HG03571 (cell line): ENCODE results near the gene UNC93B1.

Source experiments
- ATAC-seq: cut with Tn5 transposase; IDR thresholded peaks from one replicate; pipeline ENCODE4 v1.9.1; 2021; ENCODE audit not compliant: unreplicated experiment

The UNC93B1 gene, protein sequence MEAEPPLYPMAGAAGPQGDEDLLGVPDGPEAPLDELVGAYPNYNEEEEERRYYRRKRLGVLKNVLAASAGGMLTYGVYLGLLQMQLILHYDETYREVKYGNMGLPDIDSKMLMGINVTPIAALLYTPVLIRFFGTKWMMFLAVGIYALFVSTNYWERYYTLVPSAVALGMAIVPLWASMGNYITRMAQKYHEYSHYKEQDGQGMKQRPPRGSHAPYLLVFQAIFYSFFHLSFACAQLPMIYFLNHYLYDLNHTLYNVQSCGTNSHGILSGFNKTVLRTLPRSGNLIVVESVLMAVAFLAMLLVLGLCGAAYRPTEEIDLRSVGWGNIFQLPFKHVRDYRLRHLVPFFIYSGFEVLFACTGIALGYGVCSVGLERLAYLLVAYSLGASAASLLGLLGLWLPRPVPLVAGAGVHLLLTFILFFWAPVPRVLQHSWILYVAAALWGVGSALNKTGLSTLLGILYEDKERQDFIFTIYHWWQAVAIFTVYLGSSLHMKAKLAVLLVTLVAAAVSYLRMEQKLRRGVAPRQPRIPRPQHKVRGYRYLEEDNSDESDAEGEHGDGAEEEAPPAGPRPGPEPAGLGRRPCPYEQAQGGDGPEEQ

DNA sequence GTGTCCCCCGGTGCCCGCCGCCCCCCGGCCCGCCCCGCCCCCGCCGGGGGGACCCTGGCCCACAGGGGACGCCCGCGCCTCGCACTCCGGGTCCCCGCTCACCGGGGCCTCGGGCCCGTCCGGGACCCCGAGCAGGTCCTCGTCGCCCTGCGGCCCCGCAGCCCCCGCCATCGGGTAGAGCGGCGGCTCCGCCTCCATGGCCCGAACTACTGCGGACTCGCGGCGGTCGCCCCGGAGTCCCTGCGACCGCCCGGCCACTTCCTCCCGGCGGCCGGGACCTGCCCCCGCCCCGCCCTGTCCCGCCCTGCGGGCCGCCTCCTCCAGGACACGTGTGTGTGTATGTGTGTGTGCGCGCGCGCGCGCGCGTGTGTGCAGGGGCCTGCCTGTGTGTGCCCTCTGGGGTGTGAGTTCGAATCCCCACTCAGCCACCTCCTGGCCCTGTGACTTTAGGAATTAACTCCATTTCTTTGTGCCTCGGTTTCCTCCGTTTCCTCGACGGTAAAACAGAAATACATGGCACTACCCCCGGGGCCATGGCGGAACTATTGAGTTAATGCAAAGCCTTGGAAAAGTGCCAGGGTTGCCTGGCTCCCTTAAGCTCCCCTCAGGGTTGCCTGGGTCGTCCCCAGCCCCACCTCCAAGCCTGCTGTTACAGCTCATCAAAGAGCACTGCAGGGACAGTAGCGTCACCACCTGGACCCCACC, at the start of gene UNC93B1:
UNC93B1 (minus strand) TSS at position 252 of the 705 bp plus-strand sequence; CDS start at position 198, 54 bp downstream.
- ATAC-seq: no peak

DNA sequence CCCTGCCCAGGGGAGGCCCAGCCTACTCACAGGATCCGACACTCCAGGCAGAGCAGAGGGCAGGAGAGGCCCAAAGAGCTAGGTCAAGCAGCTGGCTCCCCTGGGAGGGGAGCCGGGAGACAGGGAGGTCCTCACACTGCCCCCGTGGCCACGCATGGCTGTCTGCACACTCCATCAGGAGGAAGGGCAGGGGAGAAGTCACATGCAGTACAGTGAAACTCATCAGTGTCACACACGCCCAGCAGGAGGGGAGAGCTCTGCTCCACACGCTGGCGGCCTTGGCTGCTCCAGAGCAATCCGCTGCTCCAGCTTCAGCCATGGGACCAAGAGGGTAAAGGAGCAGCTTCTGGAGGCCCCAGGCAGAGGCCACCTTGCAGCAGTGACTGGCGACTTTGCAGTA, 49.2 kb upstream of the UNC93B1 start:
- ATAC-seq: no peak

- no peak for ATAC-seq
Measured at GRCh38 chr11:68052137-68052873, 48.4 kb upstream of the UNC93B1 start.

- ATAC-seq: no peak
Measured at GRCh38 chr11:68051191-68052136, 47.6 kb upstream of the UNC93B1 start.

DNA sequence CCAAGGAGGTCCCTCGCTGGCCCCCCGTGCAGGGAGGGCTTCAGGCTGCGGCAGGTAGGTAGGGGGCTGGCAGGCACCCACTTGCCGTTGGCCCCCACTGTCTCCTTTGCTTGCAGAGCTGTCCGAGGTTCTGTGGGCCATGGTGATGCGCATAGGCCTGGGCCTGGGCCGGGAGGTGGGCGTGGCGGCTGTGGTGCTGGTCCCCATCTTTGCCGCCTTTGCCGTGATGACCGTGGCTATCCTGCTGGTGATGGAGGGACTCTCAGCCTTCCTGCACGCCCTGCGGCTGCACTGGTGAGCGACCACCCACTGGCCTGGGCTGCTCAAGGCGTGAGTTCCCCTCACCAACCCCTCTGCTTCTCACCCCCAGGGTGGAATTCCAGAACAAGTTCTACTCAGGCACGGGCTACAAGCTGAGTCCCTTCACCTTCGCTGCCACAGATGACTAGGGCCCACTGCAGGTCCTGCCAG, 46.5 kb upstream of the UNC93B1 start:
- no peak for ATAC-seq

- ATAC-seq: no peak
Measured at GRCh38 chr11:68049509-68050370, 45.8 kb upstream of the UNC93B1 start.

DNA sequence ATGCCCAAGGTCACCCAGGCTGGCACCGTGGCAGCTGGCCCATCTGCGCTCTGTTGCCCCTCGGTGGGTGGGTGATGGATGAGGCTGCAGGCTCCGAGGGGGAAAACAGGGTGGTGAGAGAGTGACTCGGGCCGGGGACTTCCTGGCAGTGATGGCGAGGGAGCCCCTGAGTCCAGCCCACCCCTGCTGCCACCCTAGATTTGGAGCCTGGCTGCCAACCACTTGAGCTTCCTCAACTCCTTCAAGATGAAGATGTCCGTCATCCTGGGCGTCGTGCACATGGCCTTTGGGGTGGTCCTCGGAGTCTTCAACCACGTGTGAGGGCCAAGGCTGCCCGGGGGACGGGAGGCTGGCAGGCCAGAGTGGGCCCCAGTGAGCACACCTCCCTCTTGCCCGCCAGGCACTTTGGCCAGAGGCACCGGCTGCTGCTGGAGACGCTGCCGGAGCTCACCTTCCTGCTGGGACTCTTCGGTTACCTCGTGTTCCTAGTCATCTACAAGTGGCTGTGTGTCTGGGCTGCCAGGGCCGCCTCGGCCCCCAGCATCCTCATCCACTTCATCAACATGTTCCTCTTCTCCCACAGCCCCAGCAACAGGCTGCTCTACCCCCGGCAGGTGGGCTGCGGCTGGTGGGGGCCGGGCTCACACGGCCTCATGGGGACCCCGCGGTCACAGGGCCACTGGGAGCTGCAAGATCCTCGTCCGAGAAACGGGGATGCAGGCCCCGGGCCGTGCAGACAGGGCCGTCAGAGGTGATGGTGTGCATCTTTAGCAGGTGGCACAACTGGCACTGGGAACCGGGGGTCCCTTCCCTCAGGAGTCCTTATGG, 45.0 kb upstream of the UNC93B1 start:
- ATAC-seq: no peak

DNA sequence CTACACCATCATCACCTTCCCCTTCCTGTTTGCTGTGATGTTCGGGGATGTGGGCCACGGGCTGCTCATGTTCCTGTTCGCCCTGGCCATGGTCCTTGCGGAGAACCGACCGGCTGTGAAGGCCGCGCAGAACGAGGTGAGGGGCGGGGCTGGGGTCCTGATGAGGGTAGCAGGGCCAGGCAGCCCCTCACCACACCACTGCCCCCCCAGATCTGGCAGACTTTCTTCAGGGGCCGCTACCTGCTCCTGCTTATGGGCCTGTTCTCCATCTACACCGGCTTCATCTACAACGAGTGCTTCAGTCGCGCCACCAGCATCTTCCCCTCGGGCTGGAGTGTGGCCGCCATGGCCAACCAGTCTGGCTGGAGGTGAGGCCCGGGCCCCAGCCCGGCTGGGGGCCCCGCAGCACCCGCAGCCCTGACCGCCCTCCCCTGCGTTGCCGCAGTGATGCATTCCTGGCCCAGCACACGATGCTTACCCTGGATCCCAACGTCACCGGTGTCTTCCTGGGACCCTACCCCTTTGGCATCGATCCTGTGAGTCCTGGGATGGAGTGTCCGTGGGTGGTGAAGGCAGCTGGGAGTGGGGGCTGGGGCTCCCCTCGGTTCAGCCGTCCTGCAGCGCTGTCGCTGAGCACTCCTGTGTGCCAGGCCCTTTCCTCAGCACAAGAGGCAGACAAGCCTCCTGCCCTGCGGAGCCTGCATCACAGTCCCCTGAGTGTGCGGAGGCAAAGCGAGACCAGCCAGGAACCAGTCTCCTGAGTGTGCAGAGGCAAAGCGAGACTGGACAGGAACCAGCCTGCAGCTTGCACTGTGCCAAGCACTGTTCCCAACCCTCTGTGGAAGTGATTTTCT, 43.8 kb upstream of the UNC93B1 start:
- no peak for ATAC-seq

GRCh38 chr11:68044898-68045351, 41.0 kb upstream of the UNC93B1 start:
- ATAC-seq: no peak

DNA sequence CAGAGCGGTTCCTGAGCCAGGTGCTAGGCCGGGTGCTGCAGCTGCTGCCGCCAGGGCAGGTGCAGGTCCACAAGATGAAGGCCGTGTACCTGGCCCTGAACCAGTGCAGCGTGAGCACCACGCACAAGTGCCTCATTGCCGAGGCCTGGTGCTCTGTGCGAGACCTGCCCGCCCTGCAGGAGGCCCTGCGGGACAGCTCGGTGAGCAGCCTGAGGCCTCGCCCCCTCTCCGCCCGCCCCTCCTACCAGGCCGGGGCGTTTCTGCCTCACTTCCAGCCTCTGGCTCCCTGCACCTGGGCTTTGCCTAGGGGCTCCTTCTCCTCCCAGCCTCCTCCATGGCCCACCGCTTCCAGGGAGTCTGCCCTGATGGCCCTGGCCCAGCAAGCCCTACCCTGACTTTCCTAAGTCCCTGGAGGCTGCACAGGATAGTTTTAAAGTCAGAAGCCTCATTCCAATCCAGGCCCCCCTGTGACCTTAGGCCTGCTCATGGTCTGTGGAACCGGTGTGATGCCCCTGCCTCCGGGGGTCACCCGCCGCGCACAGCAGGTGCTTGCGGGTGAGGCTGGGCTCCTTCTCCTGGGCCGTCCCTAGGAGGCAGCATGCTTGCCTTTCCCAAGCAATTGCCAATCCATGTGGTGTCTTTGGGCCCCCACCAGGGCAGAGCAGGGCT, 40.4 kb upstream of the UNC93B1 start:
- no peak for ATAC-seq

GRCh38 chr11:68043349-68044144, 39.6 kb upstream of the UNC93B1 start:
- ATAC-seq: no peak

GRCh38 chr11:68043029-68043348, 39.1 kb upstream of the UNC93B1 start:
- no peak for ATAC-seq

DNA sequence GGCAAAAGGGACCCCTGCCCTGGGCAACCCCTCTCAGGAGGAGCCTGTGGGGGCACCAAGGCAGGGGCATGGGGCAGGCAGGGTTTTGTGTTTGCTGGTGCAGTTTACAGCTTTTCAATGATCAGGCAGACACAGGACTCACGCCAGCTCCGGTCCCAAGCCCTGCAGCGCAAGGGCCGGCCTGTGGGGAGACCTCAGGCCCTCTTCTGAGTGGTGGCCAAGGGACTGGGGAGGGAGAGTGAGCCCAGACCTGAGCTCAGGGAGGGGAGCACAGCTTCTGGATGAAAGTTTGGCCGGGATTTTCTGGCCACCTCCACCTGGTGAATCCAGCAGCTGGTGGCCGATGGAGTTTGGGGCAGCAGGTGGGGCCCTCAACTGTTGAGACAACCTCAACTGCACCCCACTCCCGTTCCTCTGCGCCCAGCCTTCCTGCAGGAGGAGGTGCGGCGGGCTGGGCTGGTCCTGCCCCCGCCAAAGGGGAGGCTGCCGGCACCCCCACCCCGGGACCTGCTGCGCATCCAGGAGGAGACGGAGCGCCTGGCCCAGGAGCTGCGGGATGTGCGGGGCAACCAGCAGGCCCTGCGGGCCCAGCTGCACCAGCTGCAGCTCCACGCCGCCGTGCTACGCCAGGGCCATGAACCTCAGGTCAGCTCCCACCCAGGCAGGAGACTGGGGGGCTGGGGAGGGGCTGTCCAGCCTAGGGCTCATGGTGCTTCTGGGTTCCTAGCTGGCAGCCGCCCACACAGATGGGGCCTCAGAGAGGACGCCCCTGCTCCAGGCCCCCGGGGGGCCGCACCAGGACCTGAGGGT, 38.5 kb upstream of the UNC93B1 start:
- ATAC-seq: no peak

- no peak for ATAC-seq
Measured at GRCh38 chr11:68041617-68042218, 37.8 kb upstream of the UNC93B1 start.
